Kidney (tissue), 14 donors: Measurements from ENCODE around the gene INO80D. TPM values are rescaled to one million over a fixed set of nuclear protein-coding genes. Genes with fewer than 3 reads are reported as not detected.

Experiments used
- DNase-seq, 5 donors: peaks; one replicate each; pipeline ENCODE4 v3.0.0-alpha.2; 2013 to 2020
- FAIRE-seq: peaks from 2 replicates; lab custom pipeline; 2012; peaks lifted over from hg19 to GRCh38; lab: Jason Lieb, UNC
- H3K27ac ChIP-seq, 2 donors: one replicate each; pipeline ENCODE4 v1.7.0; 2013; ENCODE audit warnings: low read depth in 2 of 2, low read length in 2 of 2, inconsistent platforms in 1 of 2
- H3K27me3 ChIP-seq: one replicate; pipeline ENCODE4 v1.7.1; 2013; ENCODE audit warnings: low read length, inconsistent platforms; ENCODE audit not compliant: control insufficient read depth, insufficient read depth
- H3K36me3 ChIP-seq, 3 donors: one replicate each; pipeline versions ENCODE4 v1.7.0 to v1.7.1; 2013; ENCODE audit warnings: low read length in 3 of 3, control low read depth in 1 of 3, inconsistent platforms in 1 of 3; ENCODE audit not compliant: insufficient read depth in 3 of 3, control insufficient read depth in 2 of 3
- H3K4me1 ChIP-seq, 3 donors: one replicate each; pipeline versions ENCODE4 v1.7.0 to v1.7.1; 2013; ENCODE audit warnings: low read length in 3 of 3, inconsistent platforms in 1 of 3, low read depth in 1 of 3; ENCODE audit not compliant: control insufficient read depth in 2 of 3, insufficient read depth in 2 of 3
- H3K4me3 ChIP-seq, 3 donors: one replicate each; pipeline versions ENCODE4 v1.7.0 to v1.8.1; 2013; ENCODE audit warnings: low read length in 3 of 3, control low read depth in 1 of 3, inconsistent platforms in 1 of 3
- H3K9ac ChIP-seq, 3 donors: one replicate each; pipeline versions ENCODE4 v1.7.0 to v1.7.1; 2013; ENCODE audit warnings: low read length in 3 of 3, control low read depth in 1 of 3, inconsistent platforms in 1 of 3
- H3K9me3 ChIP-seq, 3 donors: one replicate each; pipeline versions ENCODE4 v1.7.0 to v1.7.1; 2013; ENCODE audit warnings: low read length in 3 of 3, control low read depth in 1 of 3, inconsistent platforms in 1 of 3; ENCODE audit not compliant: control insufficient read depth in 2 of 3, insufficient read depth in 1 of 3
- intact Hi-C: fragments of 100-400 bp; cut with DNase I; formaldehyde crosslinking; loops from one replicate; pipeline ENCODE4 v1.11.1; 2022
- polyA plus RNA-seq: library from polyadenylated mRNA; stranded (reverse); fragments of 350-450 nt; fragmentation: Illumina TruSeq; extraction: RNeasy Lipid Tissue Mini Kit (QIAGEN cat#74804); gene quantifications from one replicate; pipeline ENCODE4 v1.2.3, GENCODE V29; 2014; ENCODE audit warnings: low read depth, low replicate concordance; ENCODE audit not compliant: insufficient read depth
- total RNA-seq: library from RNA; stranded (reverse); fragmentation: NEBNext Ultra II Directional; extraction: Animal tissue kit (Norgen Biotek cat#: 25700); gene quantifications from one replicate; pipeline ENCODE4 v1.2.1, GENCODE V29; 2021
- TF ChIP-seq, protein P1 (sequence below): IDR thresholded peaks from 3 replicates; pipeline ENCODE4 v1.5.1; 2012; ENCODE audit warnings: mild to moderate bottlenecking, moderate library complexity, borderline replicate concordance; ENCODE audit not compliant: insufficient read depth; ENCODE audit errors: extremely low read depth
- donor health status: control.
- donor health status: control.
- donor health status: control.
- donor health status: control.
- donor health status: control.
- donor health status: DM: yes; HTN: yes; CAD: no.
- donor health status: Normal renal cell carcinoma (clear cell type).

The INO80D gene
- total and polyA plus RNA-seq, 2 donors from 2014 or later: 1.7 to 29.9 TPM

DNA sequence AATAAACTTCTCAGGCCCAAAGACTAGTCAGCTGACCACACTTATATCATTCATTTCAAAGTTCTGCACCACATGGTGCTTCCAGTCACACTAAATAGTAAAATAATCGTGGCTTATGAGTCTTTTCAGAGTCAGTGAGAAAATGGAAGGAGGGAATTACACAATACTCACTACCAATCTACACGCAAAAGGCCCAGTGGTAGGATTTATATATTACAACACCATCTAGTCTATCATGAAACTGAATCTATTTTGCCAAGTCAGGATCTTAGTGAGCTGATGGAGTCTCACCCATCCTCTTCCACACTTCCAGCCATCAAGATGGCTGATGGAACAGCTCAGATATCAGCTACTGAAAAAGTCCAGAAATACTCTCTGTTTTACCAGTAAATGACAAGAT is 21.9 kb downstream of the INO80D start:
- Histone ChIP-seq H3K4me3 (no peak overlapping the region), H3K4me1 (no peaks in the 10 kb centered on the region), H3K27ac (no peak overlapping the region), H3K9me3 (no peaks in the 10 kb centered on the region), H3K9ac (no peak overlapping the region), H3K36me3 (peaks cover 0 to 9% (median 4%) of the 10 kb centered on the region in 3 donors), H3K27me3 (no peaks in the 10 kb centered on the region)
- DNase-seq: no peak
- no peak for FAIRE-seq
- TF ChIP-seq, protein P1, sequence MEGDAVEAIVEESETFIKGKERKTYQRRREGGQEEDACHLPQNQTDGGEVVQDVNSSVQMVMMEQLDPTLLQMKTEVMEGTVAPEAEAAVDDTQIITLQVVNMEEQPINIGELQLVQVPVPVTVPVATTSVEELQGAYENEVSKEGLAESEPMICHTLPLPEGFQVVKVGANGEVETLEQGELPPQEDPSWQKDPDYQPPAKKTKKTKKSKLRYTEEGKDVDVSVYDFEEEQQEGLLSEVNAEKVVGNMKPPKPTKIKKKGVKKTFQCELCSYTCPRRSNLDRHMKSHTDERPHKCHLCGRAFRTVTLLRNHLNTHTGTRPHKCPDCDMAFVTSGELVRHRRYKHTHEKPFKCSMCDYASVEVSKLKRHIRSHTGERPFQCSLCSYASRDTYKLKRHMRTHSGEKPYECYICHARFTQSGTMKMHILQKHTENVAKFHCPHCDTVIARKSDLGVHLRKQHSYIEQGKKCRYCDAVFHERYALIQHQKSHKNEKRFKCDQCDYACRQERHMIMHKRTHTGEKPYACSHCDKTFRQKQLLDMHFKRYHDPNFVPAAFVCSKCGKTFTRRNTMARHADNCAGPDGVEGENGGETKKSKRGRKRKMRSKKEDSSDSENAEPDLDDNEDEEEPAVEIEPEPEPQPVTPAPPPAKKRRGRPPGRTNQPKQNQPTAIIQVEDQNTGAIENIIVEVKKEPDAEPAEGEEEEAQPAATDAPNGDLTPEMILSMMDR: no peak
- intact Hi-C loops: no loop called here

DNA sequence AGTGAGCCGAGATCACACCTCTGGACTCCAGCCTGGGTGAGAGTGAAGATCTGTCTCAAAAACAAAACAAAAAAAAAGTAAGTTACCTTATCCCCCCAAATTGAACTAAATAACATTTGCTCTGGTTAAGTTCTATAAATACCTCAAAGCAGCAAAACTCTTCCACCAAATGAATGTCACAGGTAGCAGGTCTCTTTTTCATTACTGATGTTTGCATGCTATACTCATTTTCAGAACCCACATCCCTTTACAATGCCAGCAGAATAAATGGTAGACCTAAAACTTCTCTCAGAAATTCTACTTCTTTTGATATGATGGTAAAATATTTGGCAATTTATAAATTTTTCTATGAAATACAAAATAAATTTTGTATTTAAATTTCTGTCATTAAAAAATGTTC is 22.3 kb downstream of the INO80D start:
- H3K4me1 ChIP-seq: no peaks in the 10 kb centered on the region
- H3K27me3 ChIP-seq: no peaks in the 10 kb centered on the region
- TF ChIP-seq, protein P1: no peak
- no peak for DNase-seq
- intact Hi-C loops: no loop called here
- H3K9ac ChIP-seq: no peak overlapping the region
- no peaks in the 10 kb centered on the region for H3K9me3 ChIP-seq
- no peak overlapping the region for H3K4me3 ChIP-seq
- no peak for FAIRE-seq
- peaks cover 0 to 9% (median 4%) of the 10 kb centered on the region in 3 donors for H3K36me3 ChIP-seq
- H3K27ac ChIP-seq: no peak overlapping the region

DNA sequence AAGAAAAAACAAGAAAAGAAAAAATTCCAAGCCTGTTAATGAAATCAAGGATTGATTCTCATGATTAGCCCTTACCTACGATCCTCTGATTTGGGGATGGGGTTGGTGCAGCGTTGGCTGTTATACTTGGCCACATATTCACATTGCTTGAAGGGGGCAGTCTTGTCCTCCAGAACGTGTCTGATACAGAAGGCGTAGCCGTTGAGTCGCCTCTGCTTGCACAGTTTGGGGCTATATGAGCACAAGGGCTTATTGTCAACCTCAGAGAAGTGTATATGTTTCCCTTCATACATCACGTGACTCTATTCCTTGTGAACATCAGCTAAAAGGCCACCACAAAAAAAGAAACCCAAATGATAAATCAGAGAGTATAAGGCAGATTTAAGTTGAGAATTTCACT is 23.2 kb downstream of the INO80D start:
- TF ChIP-seq, protein P1: no peak
- Histone ChIP-seq H3K27me3 (no peaks in the 10 kb centered on the region), H3K4me1 (no peaks in the 10 kb centered on the region), H3K4me3 (no peak overlapping the region), H3K27ac (no peak overlapping the region), H3K36me3 (peaks cover 0 to 9% (median 4%) of the 10 kb centered on the region in 3 donors), H3K9ac (no peak overlapping the region), H3K9me3 (no peaks in the 10 kb centered on the region)
- DNase-seq (no peak), FAIRE-seq (no peak)
- intact Hi-C loops: no loop called here

DNA sequence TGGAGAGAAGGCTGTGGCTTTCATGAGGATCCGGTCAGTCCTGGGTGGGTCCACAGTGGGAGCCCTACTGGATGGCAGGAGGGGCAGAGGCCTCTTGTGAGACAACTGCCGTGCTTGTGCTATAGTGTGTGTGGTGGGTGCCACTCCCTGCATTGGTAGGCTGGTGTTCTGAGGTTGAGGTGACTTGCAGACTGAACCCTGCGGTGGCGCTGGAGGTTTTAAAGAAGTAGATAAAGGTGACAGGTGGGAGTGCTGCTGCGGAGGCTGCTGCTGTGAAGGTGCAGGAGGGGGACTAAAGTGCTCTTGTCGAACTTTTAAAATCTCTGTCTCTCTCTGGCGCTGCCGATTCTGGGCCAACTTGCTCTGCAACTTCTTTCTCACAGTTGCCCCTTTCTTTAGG is 29.7 kb downstream of the INO80D start:
- FAIRE-seq (no peak), DNase-seq (no peak)
- no peak overlapping the region for H3K9ac ChIP-seq
- H3K27ac ChIP-seq: no peak overlapping the region
- no peaks in the 10 kb centered on the region for H3K9me3 ChIP-seq
- TF ChIP-seq, protein P1: no peak
- no peak overlapping the region for H3K4me3 ChIP-seq
- intact Hi-C loops: no loop called here
- H3K36me3 ChIP-seq: peaks cover 8 to 21% (median 10%) of the 10 kb centered on the region in 3 donors
- H3K4me1 ChIP-seq: no peaks in the 10 kb centered on the region
- no peaks in the 10 kb centered on the region for H3K27me3 ChIP-seq
